NCI-H1694 treated with DMSO at 0.1 percent for 48 hours (cell line): ENCODE measurements around the gene SLC46A2.

Experiments
- DNase-seq: peaks from one replicate; lab custom pipeline; 2025; lab: John Stamatoyannopoulos, UW

Gene SLC46A2, protein sequence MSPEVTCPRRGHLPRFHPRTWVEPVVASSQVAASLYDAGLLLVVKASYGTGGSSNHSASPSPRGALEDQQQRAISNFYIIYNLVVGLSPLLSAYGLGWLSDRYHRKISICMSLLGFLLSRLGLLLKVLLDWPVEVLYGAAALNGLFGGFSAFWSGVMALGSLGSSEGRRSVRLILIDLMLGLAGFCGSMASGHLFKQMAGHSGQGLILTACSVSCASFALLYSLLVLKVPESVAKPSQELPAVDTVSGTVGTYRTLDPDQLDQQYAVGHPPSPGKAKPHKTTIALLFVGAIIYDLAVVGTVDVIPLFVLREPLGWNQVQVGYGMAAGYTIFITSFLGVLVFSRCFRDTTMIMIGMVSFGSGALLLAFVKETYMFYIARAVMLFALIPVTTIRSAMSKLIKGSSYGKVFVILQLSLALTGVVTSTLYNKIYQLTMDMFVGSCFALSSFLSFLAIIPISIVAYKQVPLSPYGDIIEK

GRCh38 chr9:112890106-112891081, at the start of gene SLC46A2:
TSS of gene SLC46A2 (minus strand) at chr9:112890876. CDS start at chr9:112890681, 195 bp downstream.
- DNase-seq = no peak

DNA sequence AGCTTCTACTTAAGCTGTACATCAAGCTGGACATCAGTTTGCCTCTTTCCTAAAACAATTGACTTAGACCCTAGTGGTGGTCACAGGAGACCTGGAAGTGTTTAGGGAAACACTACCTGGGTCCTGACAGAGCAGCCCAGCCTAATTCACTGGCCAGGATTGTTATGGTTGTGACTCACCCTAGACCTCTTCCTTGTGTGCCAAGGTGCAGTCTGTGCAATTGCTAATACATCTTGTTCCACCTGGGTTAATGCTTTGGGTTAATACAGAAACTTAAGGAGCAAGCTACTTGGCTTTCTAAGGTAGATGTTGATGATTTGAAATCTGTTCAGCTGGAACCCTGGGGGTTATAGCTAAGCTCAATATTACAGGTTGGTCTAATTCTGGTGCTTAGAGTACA, 48.7 kb upstream of the SLC46A2 start:
- DNase-seq = no peak

DNA sequence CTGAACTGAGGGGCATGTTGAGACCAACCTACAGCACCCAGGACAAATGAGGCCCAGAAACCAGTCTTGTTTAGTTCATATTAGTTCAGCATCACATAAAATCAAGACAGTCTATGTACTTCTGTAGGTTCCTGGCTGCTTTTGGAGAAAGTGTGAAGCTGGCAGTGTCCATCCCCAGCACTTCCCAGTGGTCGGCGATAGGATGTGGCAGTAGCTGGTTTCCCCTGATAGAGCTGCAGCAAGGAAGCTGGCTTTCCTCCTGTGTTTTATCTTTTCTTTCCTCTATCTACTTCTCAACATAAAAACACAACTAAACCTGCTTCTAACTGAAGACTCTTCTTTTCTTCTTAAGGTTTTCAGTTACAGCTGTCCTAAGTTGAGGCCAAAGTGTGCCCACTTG, 43.0 kb upstream of the SLC46A2 start:
- DNase-seq = no peak

DNA sequence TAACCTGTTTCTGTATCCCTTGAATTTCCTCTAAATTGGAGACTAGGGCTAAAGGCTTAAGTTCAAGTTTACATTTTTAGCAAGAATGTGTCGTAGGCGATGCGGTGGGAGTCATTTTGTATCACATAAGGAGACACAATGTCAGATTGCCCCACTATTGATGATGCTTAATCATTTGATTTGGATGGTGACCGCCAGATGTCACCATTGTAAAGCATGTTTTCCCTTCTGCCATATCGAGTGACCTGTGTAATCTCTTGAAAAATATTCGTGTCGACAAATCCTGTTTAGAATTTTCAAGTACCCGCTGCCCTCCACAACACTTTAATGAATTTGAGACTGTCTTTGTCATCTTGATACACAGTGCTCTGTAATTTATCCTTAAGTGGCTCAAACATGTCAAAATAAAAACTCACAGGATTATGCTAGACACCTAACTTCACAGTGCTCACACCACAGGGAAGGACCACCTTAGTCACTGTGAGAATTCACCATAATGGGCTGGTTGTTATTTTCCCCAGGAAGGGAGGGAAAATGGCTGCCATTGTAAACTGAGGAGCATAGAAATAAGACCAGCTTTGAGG, 34.5 kb upstream of the SLC46A2 start:
- no peak for DNase-seq

DNA sequence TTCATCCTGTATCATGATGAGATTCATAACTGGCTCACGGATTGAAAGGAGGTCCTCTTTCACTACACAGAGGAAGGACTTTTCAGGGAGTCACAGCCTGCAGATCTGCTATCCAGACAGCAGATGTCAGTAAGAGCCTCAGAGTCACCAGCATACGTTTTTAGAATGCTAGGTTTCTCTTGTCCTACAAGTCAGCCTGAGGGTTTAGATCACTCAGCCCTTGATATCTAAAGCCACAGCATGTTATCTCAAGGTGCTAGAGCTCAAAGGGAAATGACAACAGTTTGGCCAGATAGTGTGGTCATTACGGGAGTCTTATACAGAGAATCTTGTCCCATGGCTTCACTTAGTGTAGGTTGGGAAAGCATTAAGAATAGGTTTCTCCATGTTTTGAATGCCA, 30.9 kb upstream of the SLC46A2 start:
- peak; percentile 28 for DNase-seq

- no peak for DNase-seq
These were observed 27.3 kb upstream of the SLC46A2 start for GRCh38 chr9:112917987-112918362.

DNA sequence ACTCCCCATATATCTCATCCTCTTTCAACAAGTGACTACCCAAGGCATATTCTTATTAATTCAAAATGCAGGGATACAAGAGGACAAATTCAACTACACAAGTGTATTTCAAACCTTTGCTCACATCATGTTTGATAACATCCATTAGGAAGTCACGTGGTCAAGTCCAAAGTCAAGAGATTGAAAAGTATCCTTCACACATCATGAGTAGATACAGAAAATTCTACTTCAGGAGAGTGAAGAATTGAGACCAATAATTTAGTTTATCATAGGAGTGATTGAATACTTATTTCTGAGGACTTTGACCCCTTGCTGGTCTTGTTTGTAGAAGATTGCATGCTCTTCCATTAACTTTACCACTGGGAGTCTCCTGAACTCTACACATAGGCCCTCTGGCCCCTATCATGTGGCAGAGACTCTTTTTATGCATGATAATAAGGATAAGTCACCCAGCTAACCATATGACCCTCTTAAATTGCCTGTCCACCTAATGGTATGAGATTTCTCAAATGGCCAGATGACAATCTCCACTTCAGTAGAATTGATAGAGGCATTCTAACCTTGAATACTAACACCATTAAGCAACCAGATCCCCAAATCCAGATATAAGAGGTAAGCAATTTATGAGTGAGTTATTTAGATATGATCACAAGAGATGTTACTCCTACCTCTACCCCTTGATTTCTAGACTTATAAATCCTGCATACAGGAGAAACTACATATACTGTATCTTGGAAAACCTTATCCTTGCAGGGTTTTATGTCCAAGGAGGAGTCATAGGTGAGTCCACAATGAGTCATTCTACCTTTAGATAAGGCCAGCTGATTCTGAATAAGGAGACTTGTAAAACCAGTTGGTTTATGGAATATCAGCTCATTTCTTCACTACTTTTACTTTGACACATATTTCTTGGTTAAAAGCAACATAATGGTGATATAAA, 26.6 kb upstream of the SLC46A2 start:
- no peak for DNase-seq

- DNase-seq = no peak
These were observed 23.8 kb upstream of the SLC46A2 start for GRCh38 chr9:112914524-112914923.

- DNase-seq = no peak
These were observed 22.6 kb upstream of the SLC46A2 start for GRCh38 chr9:112913326-112913725.

- no peak for DNase-seq
These were observed 22.0 kb upstream of the SLC46A2 start for GRCh38 chr9:112912636-112913035.

DNA sequence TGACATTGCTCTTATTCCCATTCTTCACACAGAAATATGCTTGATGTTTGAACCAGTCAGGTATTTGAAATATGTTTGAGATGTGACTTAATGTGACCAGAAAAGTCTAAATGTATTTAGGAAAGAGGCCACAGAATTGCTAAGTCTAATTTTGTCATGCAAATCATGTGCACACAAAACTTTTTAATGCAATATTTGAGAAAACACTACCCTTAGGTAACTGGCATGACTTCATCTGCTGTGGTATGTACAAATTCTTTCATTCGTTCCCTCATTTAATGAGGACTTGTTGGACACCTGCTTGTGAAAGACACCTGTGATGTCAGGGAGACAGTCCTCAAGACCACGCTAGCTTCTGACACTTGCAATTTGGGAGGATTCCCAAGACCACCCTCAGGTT, 21.1 kb upstream of the SLC46A2 start:
- no peak for DNase-seq

DNA sequence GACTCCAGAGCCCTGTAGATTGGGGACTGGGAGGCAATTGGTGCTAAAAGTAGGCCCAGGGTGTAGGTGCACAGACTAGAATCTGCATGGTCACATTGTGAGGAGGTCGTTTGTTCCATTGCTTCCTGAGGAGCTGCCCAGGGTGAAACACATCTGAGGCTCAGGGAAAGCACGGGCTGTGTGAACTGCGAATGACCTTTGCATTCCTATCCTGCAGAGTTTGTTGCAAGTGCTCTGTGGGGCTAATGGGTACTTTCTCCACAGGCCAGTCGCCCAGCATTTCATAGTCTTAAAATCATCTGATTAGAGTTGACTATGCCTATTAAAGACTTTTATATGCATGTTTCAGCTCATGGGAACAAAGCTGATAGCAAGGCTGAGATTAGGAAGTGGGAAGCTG, 14.4 kb upstream of the SLC46A2 start:
- no peak for DNase-seq

- DNase-seq = no peak
These were observed 10.2 kb upstream of the SLC46A2 start for GRCh38 chr9:112900901-112901300.

- no peak for DNase-seq
These were observed 9.8 kb upstream of the SLC46A2 start for GRCh38 chr9:112900488-112900887.

- DNase-seq = no peak
These were observed 8.2 kb upstream of the SLC46A2 start for GRCh38 chr9:112898872-112899311.

DNA sequence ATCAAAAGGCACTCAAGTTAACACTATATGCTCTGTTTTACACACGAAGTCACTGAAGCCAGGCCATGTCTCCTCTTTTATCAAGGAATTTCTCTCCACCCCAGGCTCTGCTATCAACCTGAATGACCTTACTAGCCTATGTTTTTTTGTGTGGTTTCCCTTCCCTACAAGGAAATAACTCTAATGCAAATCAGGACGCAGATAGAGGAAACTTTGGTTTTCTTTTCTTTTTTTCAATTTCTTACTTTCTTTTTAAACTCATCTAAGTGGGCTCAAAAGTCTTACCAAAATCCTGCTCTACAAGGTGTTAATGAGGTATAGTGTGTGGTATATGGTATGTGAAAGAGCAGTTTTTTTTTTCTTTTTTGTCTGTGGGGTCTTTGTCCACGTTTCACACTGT, 5.5 kb upstream of the SLC46A2 start:
- DNase-seq = no peak

DNA sequence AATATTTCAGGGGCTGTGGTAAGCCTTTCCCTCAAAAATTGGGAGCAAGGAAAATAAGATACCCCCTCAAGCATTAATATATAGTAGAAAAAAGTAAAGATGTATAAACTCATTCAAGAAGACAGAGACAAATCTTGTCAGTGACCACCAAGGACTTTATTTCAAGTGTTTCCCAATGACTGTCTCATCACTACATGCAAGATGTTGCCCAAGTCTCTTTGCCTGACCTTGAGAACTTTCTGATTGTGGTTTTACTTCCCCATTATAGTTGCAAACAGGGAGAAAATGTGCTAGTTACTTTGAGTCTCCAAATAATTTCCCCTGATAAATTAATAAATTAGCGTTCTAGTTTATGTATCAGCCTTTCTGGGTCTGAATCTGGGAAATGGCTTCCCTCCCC, 4.0 kb upstream of the SLC46A2 start:
- no peak for DNase-seq

GRCh38 chr9:112894041-112894440, 3.4 kb upstream of the SLC46A2 start:
- no peak for DNase-seq

DNA sequence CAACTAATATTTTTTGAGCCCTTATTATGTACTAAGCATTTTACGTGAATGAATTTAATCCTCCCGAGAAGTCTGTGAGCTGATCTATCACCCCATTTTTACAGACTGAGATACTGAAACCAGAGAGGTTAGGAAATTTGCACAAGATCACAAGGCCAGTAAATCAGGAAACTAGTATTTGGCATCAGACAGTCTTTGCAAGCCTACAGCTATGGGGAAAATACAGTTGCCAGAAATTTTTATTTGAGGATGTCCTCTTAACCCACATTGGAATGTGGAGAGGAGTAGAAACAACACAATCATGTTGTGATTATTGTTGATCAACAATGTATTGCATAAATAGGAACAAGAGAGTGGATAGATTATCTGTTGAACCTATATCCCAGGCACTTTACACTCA, 2.3 kb upstream of the SLC46A2 start:
- no peak for DNase-seq

GRCh38 chr9:112891521-112891920, 845 bp upstream of the SLC46A2 start:
- DNase-seq = no peak

DNA sequence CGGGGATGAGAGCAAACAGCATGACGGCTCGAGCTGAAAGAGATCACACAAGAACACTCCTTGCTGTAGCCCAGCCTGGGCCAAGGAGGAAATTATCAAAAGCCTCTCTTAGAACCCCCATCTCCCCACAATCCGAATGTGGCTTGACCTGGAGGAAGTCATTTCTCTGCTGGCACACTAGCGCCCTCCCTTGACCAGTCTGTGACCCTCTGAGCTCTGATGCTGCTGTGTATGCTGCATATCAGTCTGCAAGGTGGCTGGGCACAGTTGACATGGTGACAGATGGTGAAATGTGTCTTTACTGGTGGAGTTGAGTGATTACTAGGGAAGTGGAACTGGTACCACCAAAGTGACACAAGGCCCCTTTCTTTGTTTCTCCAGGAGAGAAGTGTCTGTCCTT, 3.3 kb downstream of the SLC46A2 start:
- DNase-seq = no peak
